Smooth muscle cell of the brain vasculature (primary cell): Measurements from ENCODE around the gene TEFM.
"Not testable (repeated sequence)": the region's sequence is repeated elsewhere in the genome, so short reads cannot be mapped to it uniquely, and the experiment has no call there.

Experiments used
- DNase-seq: peaks from one replicate; pipeline ENCODE4 v3.0.0-alpha.2; 2012; ENCODE audit warnings: low read depth, low spot score

The TEFM gene

DNA sequence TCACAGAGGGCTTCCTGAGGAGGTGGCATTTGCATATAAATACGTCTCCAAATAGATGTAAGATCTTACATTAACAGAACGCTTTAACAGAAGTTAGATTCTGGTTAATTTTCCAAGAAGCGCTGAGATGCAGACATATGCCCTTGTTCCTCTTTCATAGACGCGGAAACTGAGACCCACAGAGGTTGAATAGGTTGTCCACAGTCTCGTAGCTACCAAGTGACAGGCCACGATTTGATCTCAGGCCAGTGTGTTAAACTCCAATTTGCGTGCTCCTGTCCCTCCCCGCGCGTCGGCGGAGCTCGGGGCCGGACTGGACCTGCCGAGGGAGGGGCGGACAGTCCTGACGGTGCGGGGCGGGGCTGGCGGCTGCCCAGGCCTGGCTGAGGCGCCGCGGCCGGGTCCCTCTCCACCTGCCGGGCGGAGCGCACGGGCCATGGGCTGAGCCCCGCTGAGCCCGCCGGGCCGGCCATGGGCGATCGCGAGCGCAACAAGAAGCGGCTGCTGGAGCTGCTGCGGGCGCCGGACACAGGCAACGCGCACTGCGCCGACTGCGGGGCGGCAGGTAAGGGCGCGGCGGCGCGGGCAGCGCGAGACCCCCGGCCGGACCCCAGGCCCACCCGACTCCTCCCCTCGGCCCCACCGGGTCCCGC lies 15.6 kb upstream of the TEFM start, which contains the start of gene ADAP2:
Gene ADAP2, plus strand, starts transcription at position 402 of the 653 bp plus-strand sequence. Its CDS starts 70 bp downstream, at position 472.
- DNase-seq = no peak

DNA sequence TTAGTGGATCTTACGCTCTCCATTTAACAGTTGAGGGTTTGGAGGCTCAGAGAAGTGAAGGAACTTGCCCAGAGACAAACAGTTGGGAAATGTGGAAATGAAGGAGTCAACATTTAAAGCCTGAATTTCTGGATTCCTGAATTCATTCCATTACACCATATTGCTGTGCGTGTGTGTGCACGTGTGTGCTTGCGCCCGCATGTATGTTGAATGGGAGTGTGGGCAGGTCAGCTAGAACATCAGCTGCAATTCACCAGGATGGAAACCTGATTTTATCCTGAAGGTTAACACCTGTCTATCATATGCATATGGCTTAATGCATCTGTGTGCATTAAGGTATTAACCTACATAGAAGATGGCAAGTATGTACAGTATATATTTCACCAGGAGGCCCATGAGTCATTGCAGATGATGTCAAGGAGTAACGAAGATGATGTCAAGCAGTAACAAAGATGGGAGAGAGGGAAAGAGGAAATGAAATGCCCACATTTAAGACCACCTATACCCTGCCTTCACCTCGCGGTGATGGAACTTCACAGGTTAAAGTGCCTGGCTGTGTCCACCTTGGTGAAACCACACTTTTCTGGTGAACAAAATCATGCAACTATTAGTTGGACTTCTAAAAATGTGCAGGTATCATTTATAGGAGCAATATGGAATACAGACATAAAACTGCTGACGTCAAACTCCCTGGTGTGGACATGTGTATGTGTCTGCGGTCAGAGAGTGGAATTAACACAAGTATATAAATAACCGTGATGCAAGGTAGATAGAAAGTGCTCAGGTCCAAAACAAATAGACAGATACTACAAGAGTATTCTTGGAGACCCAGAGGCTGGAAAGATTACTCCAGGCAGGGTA lies 14.9 kb upstream of the TEFM start:
- DNase-seq = no peak

DNA sequence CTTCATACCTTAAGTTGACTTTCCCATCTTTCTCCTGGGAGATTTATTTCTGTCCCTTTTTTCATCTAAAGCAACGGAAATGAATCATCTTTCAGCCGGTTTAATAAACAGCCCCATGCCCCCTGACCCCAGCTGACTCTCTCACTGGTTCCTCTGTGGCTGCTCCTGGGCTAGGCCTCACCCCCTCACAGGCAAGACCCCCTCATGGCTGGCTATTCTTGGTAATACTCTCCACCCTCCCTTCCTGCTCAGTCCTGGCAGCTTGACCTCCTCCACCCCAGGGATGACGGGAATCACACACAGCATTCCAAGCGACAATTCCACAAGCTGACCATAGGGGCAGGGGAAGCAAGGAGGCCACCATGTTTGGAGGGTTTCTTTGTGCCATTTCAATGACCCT lies 14.2 kb upstream of the TEFM start:
- no peak for DNase-seq

DNA sequence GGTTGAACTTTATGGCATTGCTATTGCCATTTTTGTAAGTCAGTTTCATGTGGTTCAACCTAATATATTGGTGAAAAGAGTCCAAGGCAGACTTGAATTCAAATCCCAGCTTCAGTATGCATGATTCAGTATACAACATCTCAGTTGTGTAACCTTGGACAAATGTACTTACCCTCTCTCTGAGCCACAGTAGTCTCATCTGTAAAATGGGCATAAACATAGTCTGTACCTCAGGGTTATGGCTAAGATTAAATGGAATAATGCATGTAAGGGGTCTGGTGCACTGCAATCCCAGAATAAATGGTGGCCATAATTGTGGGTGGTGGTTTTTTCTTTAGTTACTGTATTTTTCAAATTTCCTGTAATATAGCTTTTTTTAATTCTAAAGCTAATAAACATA lies 11.0 kb upstream of the TEFM start:
- DNase-seq = no peak

GRCh38 chr17:30915833-30916611 lies 10.0 kb upstream of the TEFM start:
- no peak for DNase-seq

GRCh38 chr17:30913955-30914354 lies 7.9 kb upstream of the TEFM start:
- no peak for DNase-seq

- DNase-seq = not testable (repeated sequence)
Observed at GRCh38 chr17:30910151-30910550, 4.1 kb upstream of the TEFM start.

- DNase-seq = no peak
Observed at GRCh38 chr17:30908717-30909420, 2.8 kb upstream of the TEFM start.

- DNase-seq = no peak
Observed at GRCh38 chr17:30905742-30906100, 317 bp downstream of the TEFM start.

- DNase-seq = no peak
Observed at GRCh38 chr17:30897311-30897710, 8.7 kb downstream of the TEFM start.

- no peak for DNase-seq
Observed at GRCh38 chr17:30894236-30894635, 11.8 kb downstream of the TEFM start.

DNA sequence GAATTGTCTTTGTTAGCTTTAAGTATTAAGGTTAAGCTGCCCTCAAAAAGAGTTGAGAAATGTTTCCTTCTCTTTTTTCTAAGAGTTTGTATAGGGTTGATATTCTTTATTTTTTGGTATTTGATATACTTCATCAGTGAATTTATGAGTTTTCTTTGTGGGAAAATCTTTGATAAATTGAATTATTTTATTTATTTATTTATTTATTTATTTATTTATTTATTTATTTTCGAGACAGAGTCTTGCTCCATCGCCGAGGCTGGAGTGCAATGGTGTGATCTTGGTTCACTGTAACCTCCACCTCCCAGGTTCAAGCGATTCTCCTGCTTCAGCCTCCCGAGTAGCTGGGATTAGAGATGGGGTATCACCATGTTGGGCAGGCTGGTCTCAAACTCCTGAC lies 19.9 kb downstream of the TEFM start:
- no peak for DNase-seq

GRCh38 chr17:30869005-30869404 lies 37.0 kb downstream of the TEFM start:
- DNase-seq = no peak

- DNase-seq = no peak
Observed at GRCh38 chr17:30864636-30865035, 41.4 kb downstream of the TEFM start.

GRCh38 chr17:30858556-30859250 lies 47.3 kb downstream of the TEFM start:
- DNase-seq = no peak

DNA sequence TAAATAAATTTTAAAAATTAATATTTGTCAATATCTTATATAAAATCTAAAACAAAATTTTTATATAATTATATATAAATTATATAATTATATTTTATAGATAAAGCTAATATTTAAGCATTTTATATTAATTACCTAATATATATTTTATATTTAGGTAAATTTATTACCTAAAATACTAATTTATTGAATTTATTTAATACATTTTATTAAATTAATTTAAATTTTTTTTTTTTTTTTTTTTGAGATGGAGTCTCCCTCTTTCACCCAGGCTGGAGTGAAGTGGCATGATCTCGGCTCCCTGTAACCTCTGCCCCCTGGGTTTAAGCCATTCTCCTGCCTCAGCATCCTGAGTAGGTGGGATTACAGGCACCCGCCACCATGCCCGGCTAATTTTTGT lies 51.9 kb downstream of the TEFM start:
- DNase-seq = no peak
